ENCODE data around the gene MARK2.
A peak's percentile ranks its signal among the peaks of the same experiment; 100 is the strongest.

MARK2 gene

DNA sequence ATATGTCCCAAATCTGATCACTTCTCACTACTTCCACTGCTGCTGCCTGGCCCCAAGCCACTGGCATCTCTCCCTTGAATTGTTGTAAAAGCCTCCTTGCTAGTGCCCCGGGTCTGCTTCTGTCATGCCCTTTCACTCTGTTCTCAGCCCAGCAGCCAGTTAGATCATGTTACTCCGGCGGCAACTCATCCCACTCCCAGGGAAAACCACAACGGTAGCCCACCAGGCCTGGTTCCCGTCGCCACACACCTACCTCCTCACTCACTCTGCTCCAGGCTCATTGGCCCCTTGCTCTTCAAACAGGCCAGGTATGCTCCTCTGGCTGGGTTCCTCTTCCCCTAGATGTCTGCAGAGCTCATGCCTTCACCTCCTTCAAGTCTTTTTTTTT, 3.8 kb upstream of the MARK2 start:
- TF ChIP-seq ZBTB7A (IDR thresholded peaks at IDR 0.05; ENCODE audit: low read depth) (no peak), EGR1 (IDR thresholded peaks at IDR 0.05) (no peak), TEAD4 (IDR thresholded peaks at IDR 0.05) (no peak), TAF1 (IDR thresholded peaks at IDR 0.05; ENCODE audit: low read depth) (no peak), NFIC (IDR thresholded peaks at IDR 0.05) (no peak), YY1 (IDR thresholded peaks at IDR 0.05; ENCODE audit: low read depth) (no peak), TCF12 (IDR thresholded peaks at IDR 0.05; ENCODE audit: low read depth) (no peak), EP300 (IDR thresholded peaks at IDR 0.05; ENCODE audit: borderline replicate concordance) (no peak), CEBPB (IDR thresholded peaks at IDR 0.05) (no peak), CREB1 (IDR thresholded peaks at IDR 0.05; ENCODE audit: low read depth) (no peak), RAD21 (IDR thresholded peaks at IDR 0.05; ENCODE audit: low read depth) (no peak), FOXM1 (IDR thresholded peaks at IDR 0.05; ENCODE audit: borderline replicate concordance, low read depth) (no peak)
- TF ChIP-seq, protein P1, sequence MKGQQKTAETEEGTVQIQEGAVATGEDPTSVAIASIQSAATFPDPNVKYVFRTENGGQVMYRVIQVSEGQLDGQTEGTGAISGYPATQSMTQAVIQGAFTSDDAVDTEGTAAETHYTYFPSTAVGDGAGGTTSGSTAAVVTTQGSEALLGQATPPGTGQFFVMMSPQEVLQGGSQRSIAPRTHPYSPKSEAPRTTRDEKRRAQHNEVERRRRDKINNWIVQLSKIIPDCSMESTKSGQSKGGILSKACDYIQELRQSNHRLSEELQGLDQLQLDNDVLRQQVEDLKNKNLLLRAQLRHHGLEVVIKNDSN (IDR thresholded peaks at IDR 0.05), result no peak
- TF ChIP-seq, protein P2, sequence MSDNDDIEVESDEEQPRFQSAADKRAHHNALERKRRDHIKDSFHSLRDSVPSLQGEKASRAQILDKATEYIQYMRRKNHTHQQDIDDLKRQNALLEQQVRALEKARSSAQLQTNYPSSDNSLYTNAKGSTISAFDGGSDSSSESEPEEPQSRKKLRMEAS (IDR thresholded peaks at IDR 0.05), result no peak
- TF ChIP-seq, protein P3, sequence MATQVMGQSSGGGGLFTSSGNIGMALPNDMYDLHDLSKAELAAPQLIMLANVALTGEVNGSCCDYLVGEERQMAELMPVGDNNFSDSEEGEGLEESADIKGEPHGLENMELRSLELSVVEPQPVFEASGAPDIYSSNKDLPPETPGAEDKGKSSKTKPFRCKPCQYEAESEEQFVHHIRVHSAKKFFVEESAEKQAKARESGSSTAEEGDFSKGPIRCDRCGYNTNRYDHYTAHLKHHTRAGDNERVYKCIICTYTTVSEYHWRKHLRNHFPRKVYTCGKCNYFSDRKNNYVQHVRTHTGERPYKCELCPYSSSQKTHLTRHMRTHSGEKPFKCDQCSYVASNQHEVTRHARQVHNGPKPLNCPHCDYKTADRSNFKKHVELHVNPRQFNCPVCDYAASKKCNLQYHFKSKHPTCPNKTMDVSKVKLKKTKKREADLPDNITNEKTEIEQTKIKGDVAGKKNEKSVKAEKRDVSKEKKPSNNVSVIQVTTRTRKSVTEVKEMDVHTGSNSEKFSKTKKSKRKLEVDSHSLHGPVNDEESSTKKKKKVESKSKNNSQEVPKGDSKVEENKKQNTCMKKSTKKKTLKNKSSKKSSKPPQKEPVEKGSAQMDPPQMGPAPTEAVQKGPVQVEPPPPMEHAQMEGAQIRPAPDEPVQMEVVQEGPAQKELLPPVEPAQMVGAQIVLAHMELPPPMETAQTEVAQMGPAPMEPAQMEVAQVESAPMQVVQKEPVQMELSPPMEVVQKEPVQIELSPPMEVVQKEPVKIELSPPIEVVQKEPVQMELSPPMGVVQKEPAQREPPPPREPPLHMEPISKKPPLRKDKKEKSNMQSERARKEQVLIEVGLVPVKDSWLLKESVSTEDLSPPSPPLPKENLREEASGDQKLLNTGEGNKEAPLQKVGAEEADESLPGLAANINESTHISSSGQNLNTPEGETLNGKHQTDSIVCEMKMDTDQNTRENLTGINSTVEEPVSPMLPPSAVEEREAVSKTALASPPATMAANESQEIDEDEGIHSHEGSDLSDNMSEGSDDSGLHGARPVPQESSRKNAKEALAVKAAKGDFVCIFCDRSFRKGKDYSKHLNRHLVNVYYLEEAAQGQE (IDR thresholded peaks at IDR 0.05; ENCODE audit: low read depth), result no peak

DNA sequence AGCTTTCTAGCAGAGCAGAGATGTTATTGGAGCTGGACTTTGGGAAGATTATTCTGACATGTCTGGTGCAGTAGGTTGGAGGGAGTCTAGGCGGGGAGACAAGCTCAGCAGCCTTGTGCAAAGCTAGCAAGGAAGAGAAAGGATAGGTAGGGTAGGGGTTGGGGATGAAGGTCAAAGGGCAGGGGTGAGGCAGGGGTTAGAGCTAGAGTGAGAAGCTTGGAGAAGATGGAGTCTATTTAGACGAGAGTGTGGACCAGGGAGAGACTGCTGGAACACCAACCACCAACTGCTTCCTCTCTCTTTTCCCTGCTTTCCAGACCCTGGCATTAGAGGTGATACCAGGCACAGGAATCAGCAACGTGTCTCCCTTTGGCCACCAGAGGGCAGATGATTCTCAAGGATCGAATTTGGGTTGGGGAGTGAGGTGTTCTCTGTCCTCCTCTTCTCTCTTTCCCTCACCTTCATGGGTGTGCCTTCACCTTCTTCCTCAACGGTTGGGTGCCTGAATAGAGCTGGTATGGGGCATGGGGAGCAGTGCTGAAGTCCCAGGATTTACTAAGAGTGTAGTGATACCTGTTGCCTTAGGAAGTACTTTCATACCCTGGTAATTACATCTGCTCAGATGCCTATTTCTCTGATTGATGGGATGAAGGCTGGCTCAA, 1.8 kb upstream of the MARK2 start:
- TF ChIP-seq RAD21 (IDR thresholded peaks at IDR 0.05; ENCODE audit: low read depth) (peak; percentile 92), TCF12 (IDR thresholded peaks at IDR 0.05; ENCODE audit: low read depth) (no peak)

DNA sequence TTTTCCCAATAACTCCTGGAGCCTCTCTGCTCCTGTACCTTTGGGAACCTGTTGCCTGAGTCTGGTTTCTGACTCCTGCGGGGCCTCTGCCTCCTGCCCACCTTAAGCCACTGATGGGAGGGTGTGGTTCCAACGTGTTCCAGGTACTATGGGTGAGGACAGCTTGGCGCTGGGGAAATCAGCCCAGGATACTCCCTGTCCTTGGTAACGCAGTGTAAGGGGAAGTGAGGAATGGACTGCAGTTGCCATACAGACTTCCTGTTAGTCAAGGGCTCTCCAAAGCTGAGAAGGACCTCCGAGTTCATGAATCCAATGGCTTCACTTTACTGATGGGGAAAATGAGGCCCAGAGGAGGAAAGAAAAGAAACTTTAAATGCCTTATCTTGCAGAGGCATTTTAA, 1.2 kb upstream of the MARK2 start:
- TF ChIP-seq FOXM1 (IDR thresholded peaks at IDR 0.05; ENCODE audit: borderline replicate concordance, low read depth) (no peak), TAF1 (IDR thresholded peaks at IDR 0.05; ENCODE audit: low read depth) (no peak), TCF12 (IDR thresholded peaks at IDR 0.05; ENCODE audit: low read depth) (no peak), ZBTB7A (IDR thresholded peaks at IDR 0.05; ENCODE audit: low read depth) (no peak), YY1 (IDR thresholded peaks at IDR 0.05; ENCODE audit: low read depth) (no peak)
- TF ChIP-seq, protein P2 (IDR thresholded peaks at IDR 0.05), result no peak
- TF ChIP-seq, protein P3 (IDR thresholded peaks at IDR 0.05; ENCODE audit: low read depth), result no peak

DNA sequence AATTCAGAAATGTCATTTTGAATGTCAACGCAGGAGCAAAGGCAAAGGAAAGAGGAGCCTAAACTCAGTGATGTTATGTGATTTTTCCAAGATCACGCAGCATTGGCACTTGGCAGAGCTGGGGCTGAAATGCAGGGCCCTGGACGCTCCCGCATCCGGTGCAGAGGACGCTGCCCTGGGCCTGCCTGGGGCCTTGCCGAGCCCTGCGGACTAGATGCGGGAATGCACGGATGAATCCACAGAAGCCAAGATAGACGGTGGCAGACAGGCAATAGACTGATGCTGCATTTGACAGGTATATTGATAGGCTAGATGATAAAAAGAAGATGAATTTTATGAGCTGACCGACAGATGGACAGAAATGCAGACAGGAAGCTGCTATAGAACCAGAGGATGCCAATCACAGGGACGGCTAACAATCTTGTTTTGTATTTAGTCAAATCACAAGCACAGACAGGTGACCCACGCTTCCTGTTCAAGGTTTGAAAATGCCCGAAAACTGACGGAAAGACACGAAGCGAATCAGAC, 696 bp upstream of the MARK2 start:
- TF ChIP-seq CEBPB (IDR thresholded peaks at IDR 0.05), result no peak
- TF ChIP-seq RAD21 (IDR thresholded peaks at IDR 0.05; ENCODE audit: low read depth), result no peak
- TF ChIP-seq, protein P2 (IDR thresholded peaks at IDR 0.05), result no peak
- TF ChIP-seq ZBTB7A (IDR thresholded peaks at IDR 0.05; ENCODE audit: low read depth), result no peak
- no peak for TF ChIP-seq NFIC (IDR thresholded peaks at IDR 0.05)
- no peak for TF ChIP-seq EGR1 (IDR thresholded peaks at IDR 0.05)
- no peak for TF ChIP-seq TCF12 (IDR thresholded peaks at IDR 0.05; ENCODE audit: low read depth)
- no peak for TF ChIP-seq YY1 (IDR thresholded peaks at IDR 0.05; ENCODE audit: low read depth)
- TF ChIP-seq FOXM1 (IDR thresholded peaks at IDR 0.05; ENCODE audit: borderline replicate concordance, low read depth), result no peak
- TF ChIP-seq, protein P3 (IDR thresholded peaks at IDR 0.05; ENCODE audit: low read depth), result no peak
- TF ChIP-seq, protein P1 (IDR thresholded peaks at IDR 0.05), result no peak
- no peak for TF ChIP-seq TEAD4 (IDR thresholded peaks at IDR 0.05)
- no peak for TF ChIP-seq EP300 (IDR thresholded peaks at IDR 0.05; ENCODE audit: borderline replicate concordance)
- no peak for TF ChIP-seq TAF1 (IDR thresholded peaks at IDR 0.05; ENCODE audit: low read depth)
- TF ChIP-seq CREB1 (IDR thresholded peaks at IDR 0.05; ENCODE audit: low read depth), result no peak

Measured in Ishikawa (cell line).